GM12892 (cell line): Measurements from ENCODE around the gene SEL1L3.

Experiments used
- POLR2A ChIP-seq: IDR thresholded peaks from 2 replicates; pipeline ENCODE4 v1.6.1; 2011; ENCODE audit warnings: low read depth, low read length, control low read depth
- POLR2AphosphoS5 ChIP-seq: IDR thresholded peaks from 2 replicates; pipeline ENCODE4 v1.6.1; 2011; ENCODE audit warnings: low read depth, low read length, control low read depth

DNA sequence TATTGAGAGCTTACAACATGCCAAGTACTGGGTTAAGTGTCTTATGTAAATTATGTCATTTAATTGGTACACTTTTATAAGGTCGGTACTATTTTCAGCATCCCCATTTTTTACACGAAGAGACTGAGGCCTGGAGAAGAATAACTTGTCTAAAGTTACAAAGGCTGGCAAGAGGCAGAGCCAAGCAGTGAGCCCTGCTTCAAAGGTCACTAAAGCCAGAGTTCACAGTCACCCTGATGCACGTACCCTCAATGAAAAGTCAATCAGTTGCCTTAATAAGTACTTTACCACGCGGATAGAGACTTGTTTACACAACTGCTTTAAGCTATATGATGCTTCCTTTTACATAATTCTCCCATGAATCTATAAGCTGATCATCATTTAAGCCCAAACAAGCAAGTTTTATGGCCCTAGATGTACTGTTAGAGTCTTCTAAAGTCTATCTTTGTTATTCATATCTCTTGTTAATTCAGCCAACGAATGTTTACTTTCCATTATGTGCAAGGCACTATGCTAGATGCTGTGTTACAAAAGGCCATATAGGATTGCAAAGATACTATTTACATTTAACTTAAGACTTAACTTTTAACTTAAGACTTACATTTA, 57.4 kb downstream of the SEL1L3 start:
- TF ChIP-seq POLR2A: no peak
- no peak for TF ChIP-seq POLR2AphosphoS5
